Pancreas (tissue), 10 donors: ENCODE measurements around the gene CBFA2T3. TPM values are rescaled to one million over a fixed set of nuclear protein-coding genes. Genes with fewer than 3 reads are reported as not detected.
"Not testable (repeated sequence)": the region's sequence is repeated elsewhere in the genome, so short reads cannot be mapped to it uniquely, and the experiment has no call there.

ENCODE experiments used
- ATAC-seq, 4 donors: fragments of 200-7000 bp; cut with Tn5 transposase; one replicate each; pipeline versions ENCODE4 v1.8.0 to v1.9.1; 2020; ENCODE audit warnings: mild to moderate bottlenecking in 4 of 4, moderate library complexity in 4 of 4
- DNase-seq, 6 donors: peaks; one replicate each; pipeline ENCODE4 v3.0.0-alpha.2; 2020
- FAIRE-seq: peaks from 2 replicates; lab custom pipeline; 2012; peaks lifted over from hg19 to GRCh38; lab: Jason Lieb, UNC
- H3K27ac ChIP-seq, 4 donors: fragments of 200-600 bp; sonication (generic); 1 replicate in 3 of 4; 2 replicates in 1 of 4; pipeline versions ENCODE4 v1.5.0 to v1.8.0; 2020
- H3K27me3 ChIP-seq, 4 donors: fragments of 200-600 bp; one replicate each; pipeline ENCODE4 v1.8.0; 2021
- H3K36me3 ChIP-seq, 3 donors: fragments of 200-600 bp; sonication (generic) in 1 of 3; one replicate each; pipeline versions ENCODE4 v1.5.0 to v1.8.0; 2020 to 2021
- H3K4me1 ChIP-seq, 3 donors: fragments of 200-600 bp; one replicate each; pipeline ENCODE4 v1.8.0; 2021
- H3K4me3 ChIP-seq, 4 donors: fragments of 200-600 bp; sonication (generic) in 2 of 4; one replicate each; pipeline versions ENCODE4 v1.5.0 to v1.8.0; 2020 to 2021
- H3K9me3 ChIP-seq, 4 donors: fragments of 200-600 bp; one replicate each; pipeline ENCODE4 v1.8.0; 2021
- WGBS, 2 donors: extraction: QIAGEN DNeasy Blood & Tissue Kit; methylation state at CpG; one replicate each; pipeline ENCODE4 v1.1.7; 2013; 5-methylcytosine and 5-hydroxymethylcytosine counted together
- intact Hi-C, 3 donors: fragments of 100-400 bp; cut with DNase I; formaldehyde crosslinking; loops; one replicate each; pipeline versions ENCODE4 v1.11.1 to v1.14.2; 2022
- polyA plus RNA-seq, 2 donors: library from polyadenylated mRNA; stranded (reverse); fragments of 200-250 nt; gene quantifications; one replicate each; pipeline ENCODE4 v1.2.3, GENCODE V29; 2013
- total RNA-seq, 6 donors: library from RNA; stranded (reverse); fragmentation: NEBNext Ultra II Directional in 4 of 6; extraction: Animal tissue kit (Norgen Biotek cat#: 25700) in 4 of 6; gene quantifications; one replicate each; pipeline versions ENCODE4 v1.2.1 to v1.2.4, GENCODE V29; 2021 to 2023
- TF ChIP-seq, protein P1 (sequence below), 4 donors: fragments of 200-600 bp; sonication (generic) in 3 of 4; IDR thresholded peaks; one replicate each; pipeline versions ENCODE4 v1.5.0 to v1.8.0; 2021; ENCODE audit warnings: antibody characterized with exemption in 4 of 4
- donor health status: healthy with polysubstance abuse.
- donor health status: DM: no; HTN: no; CAD: no; lungs with moderate emphysema.
- donor health status: DM: no; HTN: no; CAD: no.
- donor health status: control.
- donor health status: control.
- donor health status: Bipolar disorder and iron deficiency.
- donor health status: DM: yes; HTN: yes; CAD: no.
- donor health status: DM: no; HTN: no; CAD: no.
- donor health status: DM: no; HTN: no; CAD: no.
- donor health status: DM: yes; HTN: yes; CAD: no.

Gene CBFA2T3
- total and polyA plus RNA-seq, 8 donors: 8.7 to 27.0 (median 21.9) TPM

DNA sequence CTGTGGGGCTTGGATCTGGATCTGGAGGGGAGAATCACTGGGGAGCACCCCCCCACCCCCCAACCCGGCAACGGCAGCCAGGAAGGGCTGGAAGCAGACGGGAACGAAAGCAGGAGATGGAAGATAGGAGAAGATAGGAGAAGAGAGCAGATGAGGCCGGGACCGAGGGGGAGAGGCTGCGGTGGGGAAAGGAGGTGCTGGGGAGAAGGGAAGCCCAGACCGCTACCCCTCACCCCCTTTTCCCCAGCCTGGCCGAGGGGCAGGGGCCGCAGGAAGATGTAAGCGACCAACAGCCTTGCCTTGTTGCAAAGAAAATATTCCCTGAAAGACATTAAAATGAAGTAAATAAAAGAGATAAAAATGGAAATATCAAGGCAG is 26.8 kb upstream of the CBFA2T3 start:
- Histone ChIP-seq H3K4me3 (no peak overlapping the region), H3K9me3 (no peaks in the 10 kb centered on the region), H3K4me1 (no peaks in the 10 kb centered on the region), H3K27me3 (peaks cover 0 to 4% (median 0%) of the 10 kb centered on the region in 4 donors), H3K27ac (no peak overlapping the region), H3K36me3 (no peaks in the 10 kb centered on the region)
- WGBS, 2 donors: 27 to 32% methylated on average over 9 to 11 of the region's 11 CpGs
- intact Hi-C loops: no loop called here
- DNase-seq (peak in 1 of 6 donors; percentile 2), FAIRE-seq (no peak), ATAC-seq (no peak)
- TF ChIP-seq, protein P1, sequence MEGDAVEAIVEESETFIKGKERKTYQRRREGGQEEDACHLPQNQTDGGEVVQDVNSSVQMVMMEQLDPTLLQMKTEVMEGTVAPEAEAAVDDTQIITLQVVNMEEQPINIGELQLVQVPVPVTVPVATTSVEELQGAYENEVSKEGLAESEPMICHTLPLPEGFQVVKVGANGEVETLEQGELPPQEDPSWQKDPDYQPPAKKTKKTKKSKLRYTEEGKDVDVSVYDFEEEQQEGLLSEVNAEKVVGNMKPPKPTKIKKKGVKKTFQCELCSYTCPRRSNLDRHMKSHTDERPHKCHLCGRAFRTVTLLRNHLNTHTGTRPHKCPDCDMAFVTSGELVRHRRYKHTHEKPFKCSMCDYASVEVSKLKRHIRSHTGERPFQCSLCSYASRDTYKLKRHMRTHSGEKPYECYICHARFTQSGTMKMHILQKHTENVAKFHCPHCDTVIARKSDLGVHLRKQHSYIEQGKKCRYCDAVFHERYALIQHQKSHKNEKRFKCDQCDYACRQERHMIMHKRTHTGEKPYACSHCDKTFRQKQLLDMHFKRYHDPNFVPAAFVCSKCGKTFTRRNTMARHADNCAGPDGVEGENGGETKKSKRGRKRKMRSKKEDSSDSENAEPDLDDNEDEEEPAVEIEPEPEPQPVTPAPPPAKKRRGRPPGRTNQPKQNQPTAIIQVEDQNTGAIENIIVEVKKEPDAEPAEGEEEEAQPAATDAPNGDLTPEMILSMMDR (IDR thresholded peaks at IDR 0.05): no peak

DNA sequence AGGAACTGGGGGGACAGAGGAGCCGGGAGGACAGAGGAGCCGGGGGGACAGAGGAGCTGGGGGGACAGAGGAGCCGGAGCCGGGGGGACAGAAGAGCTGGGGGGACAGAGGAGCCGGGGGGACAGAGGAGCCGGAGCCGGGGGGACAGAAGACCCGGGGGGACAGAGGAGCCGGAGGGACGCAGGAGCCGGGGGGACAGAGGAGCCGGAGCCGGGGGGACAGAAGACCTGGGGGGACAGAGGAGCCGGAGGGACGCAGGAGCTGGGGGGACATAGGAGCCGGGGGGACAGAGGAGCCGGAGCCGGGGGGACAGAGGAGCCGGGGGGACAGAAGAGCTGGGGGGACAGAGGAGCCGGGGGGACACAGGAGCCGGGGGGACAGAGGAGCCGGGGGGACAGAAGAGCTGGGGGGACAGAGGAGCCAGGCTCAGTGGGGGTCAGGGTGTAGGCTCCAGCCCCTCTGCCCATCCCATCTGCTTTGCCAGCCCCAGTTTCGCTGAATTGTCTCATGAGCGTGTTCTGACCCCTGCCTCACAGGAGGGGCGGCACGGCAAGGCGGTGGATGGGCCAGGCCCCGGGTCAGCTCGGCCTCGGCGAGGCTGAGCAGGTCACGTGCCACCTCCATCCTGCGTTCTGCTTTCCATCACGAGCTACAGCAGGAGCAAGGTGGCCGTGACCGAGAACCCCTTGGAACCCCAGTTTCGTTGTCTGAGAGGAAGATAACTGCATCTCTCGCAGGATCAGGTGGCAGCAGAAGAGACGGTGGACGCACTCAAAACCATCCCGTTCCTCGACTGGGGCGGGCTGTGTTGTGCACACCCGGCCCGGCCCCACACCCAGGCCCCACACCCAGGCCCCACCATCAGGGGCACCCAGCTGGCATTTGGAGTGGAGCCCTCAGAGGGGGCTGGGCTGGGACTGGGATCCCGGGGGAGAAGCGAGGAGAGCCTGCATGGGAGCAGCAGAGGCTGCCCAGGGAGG is 26.1 kb upstream of the CBFA2T3 start:
- no peak for FAIRE-seq
- intact Hi-C loops: no loop called here
- ATAC-seq: no peak

DNA sequence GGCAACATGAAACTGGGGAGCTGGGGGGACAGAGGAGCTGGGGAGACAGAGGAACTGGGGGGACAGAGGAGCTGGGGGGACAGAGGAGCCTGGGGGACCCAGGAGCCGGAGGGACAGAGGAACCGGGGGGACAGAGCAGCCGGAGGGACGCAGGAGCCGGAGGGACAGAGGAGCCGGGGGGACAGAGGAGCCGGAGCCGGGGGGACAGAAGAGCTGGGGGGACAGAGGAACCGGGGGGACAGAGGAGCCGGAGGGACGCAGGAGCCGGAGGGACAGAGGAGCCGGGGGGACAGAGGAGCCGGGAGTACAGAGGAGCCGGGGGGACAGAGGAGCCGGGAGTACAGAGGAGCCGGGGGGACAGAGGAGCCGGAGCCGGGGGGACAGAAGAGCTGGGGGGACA is 25.1 kb upstream of the CBFA2T3 start:
- FAIRE-seq, H3K36me3 ChIP-seq, ATAC-seq, H3K27ac ChIP-seq, intact Hi-C loops, H3K4me3 ChIP-seq, H3K4me1 ChIP-seq, H3K27me3 ChIP-seq, H3K9me3 ChIP-seq: not testable (repeated sequence)
- DNase-seq: peak in 1 of 6 donors; percentile 61
- 74 to 78% methylated on average over 17 to 19 of the region's 19 CpGs for WGBS, 2 donors

More for the DNA sequence above, 26.1 kb upstream of the CBFA2T3 start:
- H3K27me3 ChIP-seq: peaks cover 0 to 4% (median 0%) of the 10 kb centered on the region in 4 donors
- H3K27ac ChIP-seq: no peak overlapping the region
- H3K9me3 ChIP-seq: no peaks in the 10 kb centered on the region
- H3K36me3 ChIP-seq: no peaks in the 10 kb centered on the region
- H3K4me3 ChIP-seq: no peak overlapping the region
- WGBS, 2 donors: 52 to 58% methylated on average over 38 to 47 of the region's 47 CpGs
- TF ChIP-seq, protein P1 (IDR thresholded peaks at IDR 0.05): no peak
- peak in 2 of 6 donors; percentile 14 to 62 for DNase-seq
- no peaks in the 10 kb centered on the region for H3K4me1 ChIP-seq

DNA sequence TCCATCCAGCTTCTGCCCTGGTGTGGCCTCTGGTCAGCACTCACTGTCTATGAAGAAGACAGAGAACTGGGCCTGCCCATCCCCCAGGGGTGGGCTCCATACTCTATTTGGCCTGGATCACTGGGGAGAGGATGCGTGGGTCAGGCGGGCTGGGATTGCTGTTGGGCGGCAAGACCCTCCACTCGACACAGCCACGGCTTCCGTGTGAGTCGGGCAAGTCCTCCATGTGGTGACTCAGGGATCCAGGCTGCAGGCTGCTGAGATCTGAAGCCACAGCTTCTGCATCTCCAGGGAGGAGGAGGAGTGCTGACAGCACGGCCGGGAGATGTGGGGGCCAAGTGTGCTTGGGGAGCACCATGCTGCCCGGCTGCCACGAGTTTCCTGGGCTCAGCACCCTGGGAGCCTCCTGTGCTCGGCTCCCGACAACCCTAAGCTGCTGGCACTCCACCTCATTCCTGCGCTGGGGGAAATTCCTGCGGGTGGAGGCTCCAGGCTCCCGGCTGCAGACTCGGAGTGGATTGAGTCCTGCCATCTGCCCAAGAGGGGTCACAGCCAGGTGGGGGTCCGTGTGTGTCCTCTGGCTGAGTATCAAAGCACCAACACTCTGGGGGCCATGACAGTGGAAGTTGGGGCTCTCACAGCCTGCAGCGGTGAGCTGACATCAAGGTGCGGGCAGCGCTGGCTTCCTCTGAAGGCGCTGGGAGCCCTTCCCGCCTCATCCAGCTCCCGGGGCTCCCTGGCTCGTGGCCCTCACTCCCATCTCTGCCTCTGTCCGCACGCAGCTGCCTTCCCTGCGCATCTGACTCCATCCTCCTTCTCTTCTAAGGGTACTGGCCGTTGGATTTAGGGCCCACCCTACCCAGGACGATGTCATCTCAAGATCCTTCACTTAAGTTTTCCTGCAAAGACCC is 24.4 kb upstream of the CBFA2T3 start:
- Histone ChIP-seq H3K4me3 (no peak overlapping the region), H3K27me3 (peaks cover 0 to 4% (median 0%) of the 10 kb centered on the region in 4 donors), H3K27ac (no peak overlapping the region), H3K9me3 (no peaks in the 10 kb centered on the region), H3K36me3 (no peaks in the 10 kb centered on the region), H3K4me1 (no peaks in the 10 kb centered on the region)
- TF ChIP-seq, protein P1 (IDR thresholded peaks at IDR 0.05): no peak
- DNase-seq (peak in 1 of 6 donors; percentile 4), FAIRE-seq (no peak), ATAC-seq (no peak)
- intact Hi-C loops: no loop called here
- WGBS, 2 donors: 43 to 54% methylated on average over 30 of the region's 30 CpGs
